Measurements from ENCODE around the gene PAX7.
"Not testable (repeated sequence)": the region's sequence is repeated elsewhere in the genome, so short reads cannot be mapped to it uniquely, and the experiment has no call there.

The PAX7 gene

GRCh38 chr1:18731591-18732235 lies 101.1 kb downstream of the PAX7 start:
- no peak for DNase-seq

DNA sequence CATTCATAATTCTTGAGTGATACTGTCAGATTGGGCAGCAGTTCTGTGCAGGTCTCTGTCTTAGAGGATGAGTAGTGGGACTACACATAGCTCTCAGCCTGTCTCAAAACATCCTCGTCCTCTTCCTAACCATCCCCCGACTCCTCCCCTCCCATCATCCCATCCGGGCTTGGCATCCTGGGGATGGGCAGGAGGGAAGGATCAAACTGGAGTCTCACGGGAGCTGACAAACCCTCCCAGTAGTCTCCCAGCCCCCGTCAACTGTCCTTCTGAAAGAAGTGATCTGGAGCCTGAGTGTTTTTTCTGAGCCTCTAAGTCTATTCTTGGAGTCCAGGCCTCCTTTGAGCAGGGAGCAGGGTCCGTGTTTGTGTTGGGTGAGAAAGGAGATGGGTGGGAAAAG lies 102.0 kb downstream of the PAX7 start:
- no peak for DNase-seq

DNA sequence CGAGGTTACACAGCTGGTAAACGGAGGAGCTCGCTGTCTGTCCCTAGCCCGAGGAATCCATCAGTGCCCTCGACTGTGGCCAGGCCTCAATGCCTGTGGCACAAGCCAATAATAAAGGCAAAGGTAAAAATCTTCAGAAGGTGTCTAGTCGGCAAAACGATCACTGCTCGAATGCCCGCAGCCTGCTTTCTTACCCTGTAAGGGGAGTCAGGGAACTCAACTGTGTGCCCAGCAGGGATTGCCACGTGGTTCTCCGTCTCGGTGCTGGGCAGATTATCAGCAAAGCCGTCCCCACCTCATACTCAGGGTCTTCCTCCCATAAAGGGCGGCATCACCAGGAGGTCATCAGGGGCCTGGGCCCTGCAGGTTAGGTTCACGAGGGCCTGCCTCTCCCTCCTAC lies 103.4 kb downstream of the PAX7 start:
- no peak for DNase-seq

GRCh38 chr1:18734461-18735223 lies 104.0 kb downstream of the PAX7 start:
- DNase-seq = no peak

DNA sequence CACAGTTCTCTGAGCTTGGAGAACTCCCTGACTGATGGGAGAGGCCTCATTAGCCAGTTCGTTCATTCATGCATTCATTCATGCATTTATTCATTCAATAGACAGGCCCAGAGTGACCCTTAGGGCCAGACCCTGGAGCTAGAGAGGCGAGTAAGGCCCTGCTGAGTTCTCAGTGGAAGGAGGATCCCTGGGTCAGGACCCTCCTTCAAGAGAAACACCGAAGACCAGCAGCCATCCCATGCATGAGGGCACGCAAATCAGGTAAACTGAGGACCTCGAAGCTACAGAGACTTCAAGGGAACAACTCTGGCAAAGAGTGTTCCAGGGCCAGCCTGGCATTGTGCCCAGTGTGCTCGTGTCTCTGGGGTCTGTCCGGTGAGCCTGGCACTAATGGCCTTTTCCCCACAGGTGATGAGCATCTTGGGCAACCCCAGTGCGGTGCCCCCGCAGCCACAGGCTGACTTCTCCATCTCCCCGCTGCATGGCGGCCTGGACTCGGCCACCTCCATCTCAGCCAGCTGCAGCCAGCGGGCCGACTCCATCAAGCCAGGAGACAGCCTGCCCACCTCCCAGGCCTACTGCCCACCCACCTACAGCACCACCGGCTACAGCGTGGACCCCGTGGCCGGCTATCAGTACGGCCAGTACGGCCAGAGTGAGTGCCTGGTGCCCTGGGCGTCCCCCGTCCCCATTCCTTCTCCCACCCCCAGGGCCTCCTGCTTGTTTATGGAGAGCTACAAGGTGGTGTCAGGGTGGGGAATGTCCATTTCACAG lies 104.8 kb downstream of the PAX7 start:
- no peak for DNase-seq

DNA sequence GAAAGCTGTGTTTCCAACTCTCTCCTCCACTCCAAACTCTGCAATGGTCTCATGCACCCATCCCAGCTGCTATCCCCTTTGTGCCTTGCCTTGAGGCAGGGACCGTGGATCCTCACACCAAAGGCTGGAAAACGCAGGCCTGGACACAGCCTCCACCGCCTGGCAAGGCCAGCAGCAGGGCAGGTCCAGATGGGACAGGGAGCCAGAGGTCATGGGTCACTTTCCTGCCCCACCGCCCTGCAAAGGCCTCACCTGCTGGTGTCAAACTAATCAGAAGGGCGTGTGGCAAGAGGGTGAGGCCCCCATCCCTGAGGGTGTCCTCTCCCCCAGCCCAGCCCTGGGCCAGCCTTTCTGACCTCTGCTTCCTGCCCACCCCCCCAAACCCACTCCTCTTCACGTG lies 106.3 kb downstream of the PAX7 start:
- no peak for DNase-seq

GRCh38 chr1:18738126-18738525 lies 107.5 kb downstream of the PAX7 start:
- DNase-seq = no peak

DNA sequence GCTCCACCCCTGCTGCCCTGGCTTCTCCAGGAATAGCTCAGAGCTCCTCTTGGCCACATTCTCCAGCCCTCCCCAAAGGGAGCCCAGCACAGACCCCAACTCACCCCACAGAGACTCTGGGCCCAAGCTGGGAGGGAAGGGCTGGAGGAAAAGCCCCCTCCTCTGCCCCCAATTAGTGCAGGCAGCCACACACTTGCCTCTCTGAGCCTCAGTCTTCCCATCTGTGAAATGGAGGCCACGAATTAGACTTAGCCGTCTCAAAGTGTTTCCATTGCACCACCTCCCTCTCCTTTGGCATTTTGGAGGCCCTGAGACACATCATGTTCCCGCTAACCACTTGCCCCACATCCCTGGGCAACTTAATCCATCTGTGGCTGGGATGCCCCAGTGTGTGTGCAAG lies 108.0 kb downstream of the PAX7 start:
- no peak for DNase-seq

DNA sequence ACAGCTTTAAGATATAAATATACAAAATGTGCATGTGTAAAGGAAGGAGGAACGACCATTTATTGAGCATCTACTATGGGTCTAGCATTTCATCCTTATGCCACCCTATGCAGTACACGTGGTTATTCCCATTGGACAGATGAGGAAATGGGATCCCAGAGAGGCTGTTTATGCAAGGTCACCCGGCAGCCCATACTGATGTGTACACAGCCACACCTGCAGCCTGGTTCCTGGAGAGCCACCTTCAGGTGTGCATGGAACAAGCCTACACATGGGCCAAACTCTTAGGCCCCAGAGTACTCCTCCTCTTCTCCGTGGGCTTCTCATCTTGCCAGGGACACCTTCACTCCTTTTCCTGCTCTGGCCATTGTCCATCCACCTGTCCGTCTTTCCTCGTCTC lies 108.8 kb downstream of the PAX7 start:
- no peak for DNase-seq

DNA sequence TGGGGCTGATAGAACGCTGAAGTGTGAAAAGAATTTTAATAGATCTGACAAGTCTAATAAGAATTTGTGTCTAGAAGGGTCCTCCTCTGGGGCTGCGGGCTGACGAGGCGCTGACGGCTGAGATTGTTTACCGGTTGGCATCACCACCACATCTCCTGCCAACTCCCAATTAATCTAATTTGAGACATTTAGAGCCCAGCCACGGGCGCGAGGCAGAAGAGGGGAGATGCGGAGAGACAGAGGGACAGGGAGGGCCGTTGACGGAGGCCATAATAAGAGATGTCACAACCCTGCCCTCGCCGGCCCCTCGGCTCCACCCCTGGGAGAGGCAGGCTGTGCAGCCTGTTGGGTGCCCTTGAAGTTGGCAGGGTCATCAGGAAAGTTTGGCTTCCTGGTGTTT lies 109.3 kb downstream of the PAX7 start:
- no peak for DNase-seq

- no peak for DNase-seq
These were observed 110.0 kb downstream of the PAX7 start for GRCh38 chr1:18740617-18741016.

GRCh38 chr1:18743233-18743632 lies 112.6 kb downstream of the PAX7 start:
- no peak for DNase-seq

GRCh38 chr1:18744381-18744780 lies 113.7 kb downstream of the PAX7 start:
- DNase-seq = not testable (repeated sequence)

DNA sequence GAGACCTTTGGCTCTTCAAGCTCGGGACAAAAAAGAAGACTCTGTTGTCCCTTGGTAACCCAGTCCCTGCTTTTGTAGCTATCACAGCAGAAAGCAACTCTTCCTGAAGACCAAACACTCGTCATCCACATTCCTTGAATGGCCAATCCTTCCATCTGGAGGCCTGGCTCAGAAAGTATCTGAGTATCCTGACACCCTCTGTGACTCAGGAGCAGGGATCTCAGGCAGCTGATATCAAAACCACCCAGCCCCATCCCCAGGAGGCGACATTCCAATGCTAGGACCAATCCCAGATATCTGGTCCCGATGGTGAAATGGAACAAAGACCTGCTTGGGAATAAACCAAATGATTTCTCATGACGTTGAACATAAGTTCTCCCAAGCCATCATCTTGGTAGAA lies 116.3 kb downstream of the PAX7 start:
- no peak for DNase-seq

GRCh38 chr1:18747671-18748070 lies 117.0 kb downstream of the PAX7 start:
- no peak for DNase-seq

DNA sequence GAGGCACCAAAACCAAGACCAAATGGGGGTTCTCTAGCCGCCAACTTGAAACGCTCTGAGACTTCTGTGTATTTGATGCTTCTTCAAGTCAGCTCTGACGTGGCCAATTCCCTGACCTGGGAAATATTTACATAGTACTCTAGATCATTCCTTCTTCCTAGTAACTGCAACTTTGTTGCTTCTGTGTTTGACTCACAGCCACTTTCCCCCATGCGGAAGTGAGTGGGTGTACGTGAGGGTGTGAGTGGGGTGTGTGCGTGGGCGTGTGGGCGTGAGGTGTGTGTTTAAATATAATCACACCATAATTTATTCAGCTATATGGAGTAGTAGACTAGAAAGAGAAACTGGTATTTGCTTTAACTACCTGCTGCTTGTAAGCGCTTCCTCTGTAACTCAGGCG lies 117.8 kb downstream of the PAX7 start:
- DNase-seq = no peak

GRCh38 chr1:18749569-18749968 lies 118.9 kb downstream of the PAX7 start:
- DNase-seq = no peak

- DNase-seq = no peak
These were observed 120.0 kb downstream of the PAX7 start for GRCh38 chr1:18750600-18750999.

GRCh38 chr1:18751425-18751824 lies 120.8 kb downstream of the PAX7 start:
- no peak for DNase-seq

DNA sequence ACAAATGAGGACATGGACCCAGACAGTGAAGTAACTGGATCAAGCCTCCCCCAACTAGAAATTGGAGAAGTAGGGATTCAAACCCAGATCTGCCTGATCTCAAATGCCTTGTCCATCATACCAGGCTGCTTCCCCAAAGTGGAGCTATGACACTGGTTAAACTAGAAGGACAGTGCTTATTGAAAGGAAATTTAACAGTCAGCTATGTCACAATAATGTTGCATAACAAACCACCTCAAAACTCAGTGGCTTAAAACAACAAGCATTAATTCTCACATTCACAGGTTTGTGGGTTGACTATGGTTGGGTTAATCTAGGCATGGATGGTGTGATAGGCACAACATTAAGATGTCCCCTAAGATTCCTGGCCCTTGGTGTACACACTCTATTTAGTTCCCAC lies 121.8 kb downstream of the PAX7 start:
- no peak for DNase-seq

GRCh38 chr1:18760156-18760555 lies 129.5 kb downstream of the PAX7 start:
- DNase-seq = no peak

GRCh38 chr1:18761948-18762840 lies 131.5 kb downstream of the PAX7 start:
- DNase-seq = no peak

GRCh38 chr1:18764362-18764761 lies 133.7 kb downstream of the PAX7 start:
- no peak for DNase-seq
